Bronchial epithelial cell (primary cell): ENCODE results near the gene E2F1. TPM values are rescaled to one million over a fixed set of nuclear protein-coding genes. Genes with fewer than 3 reads are reported as not detected.

ENCODE experiments used
- DNase-seq: peaks from one replicate; pipeline ENCODE4 v3.0.0-alpha.2; 2010; ENCODE audit warnings: low read depth
- FAIRE-seq: peaks from 2 replicates; lab custom pipeline; 2011; peaks lifted over from hg19 to GRCh38; lab: Jason Lieb, UNC
- H3K27me3 ChIP-seq: 2 replicates; pipeline ENCODE4 v1.5.1; 2011; ENCODE audit warnings: low read length; ENCODE audit not compliant: control insufficient read depth, insufficient read depth
- H3K36me3 ChIP-seq: 2 replicates; pipeline ENCODE4 v1.5.1; 2011; ENCODE audit warnings: low read length; ENCODE audit not compliant: control insufficient read depth, insufficient read depth
- H3K4me3 ChIP-seq: 2 replicates; pipeline ENCODE4 v1.5.1; 2011; ENCODE audit warnings: mild to moderate bottlenecking, low read depth, low read length, control low read depth
- CTCF ChIP-seq: IDR thresholded peaks from 2 replicates; pipeline ENCODE4 v1.5.1; 2011; ENCODE audit warnings: mild to moderate bottlenecking, moderate library complexity, low read length, control low read depth, inconsistent platforms; ENCODE audit not compliant: insufficient read depth, severe bottlenecking
- total RNA-seq: library from RNA; depleted of rRNA; stranded (reverse); fragments of >200 nt; gene quantifications from 2 replicates; pipeline ENCODE4 v1.2.1, GENCODE V29; 2014

The E2F1 gene
- total RNA-seq, 1 donor from 2014 or later: 0.26 TPM

- no peak for FAIRE-seq
Observed at GRCh38 chr20:33680686-33681085, 5.5 kb downstream of the E2F1 start.

GRCh38 chr20:33679758-33680485, 6.3 kb downstream of the E2F1 start:
- no peaks in the 10 kb centered on the region for H3K27me3 ChIP-seq
- no peak for TF ChIP-seq CTCF
- H3K4me3 ChIP-seq: no peak overlapping the region
- DNase-seq (no peak), FAIRE-seq (no peak)
- H3K36me3 ChIP-seq: no peaks in the 10 kb centered on the region

More at GRCh38 chr20:33680686-33681085, 5.5 kb downstream of the E2F1 start:
- no peak for TF ChIP-seq CTCF
- no peak overlapping the region for H3K4me3 ChIP-seq
- H3K27me3 ChIP-seq: no peaks in the 10 kb centered on the region
- no peak for DNase-seq
- no peaks in the 10 kb centered on the region for H3K36me3 ChIP-seq

DNA sequence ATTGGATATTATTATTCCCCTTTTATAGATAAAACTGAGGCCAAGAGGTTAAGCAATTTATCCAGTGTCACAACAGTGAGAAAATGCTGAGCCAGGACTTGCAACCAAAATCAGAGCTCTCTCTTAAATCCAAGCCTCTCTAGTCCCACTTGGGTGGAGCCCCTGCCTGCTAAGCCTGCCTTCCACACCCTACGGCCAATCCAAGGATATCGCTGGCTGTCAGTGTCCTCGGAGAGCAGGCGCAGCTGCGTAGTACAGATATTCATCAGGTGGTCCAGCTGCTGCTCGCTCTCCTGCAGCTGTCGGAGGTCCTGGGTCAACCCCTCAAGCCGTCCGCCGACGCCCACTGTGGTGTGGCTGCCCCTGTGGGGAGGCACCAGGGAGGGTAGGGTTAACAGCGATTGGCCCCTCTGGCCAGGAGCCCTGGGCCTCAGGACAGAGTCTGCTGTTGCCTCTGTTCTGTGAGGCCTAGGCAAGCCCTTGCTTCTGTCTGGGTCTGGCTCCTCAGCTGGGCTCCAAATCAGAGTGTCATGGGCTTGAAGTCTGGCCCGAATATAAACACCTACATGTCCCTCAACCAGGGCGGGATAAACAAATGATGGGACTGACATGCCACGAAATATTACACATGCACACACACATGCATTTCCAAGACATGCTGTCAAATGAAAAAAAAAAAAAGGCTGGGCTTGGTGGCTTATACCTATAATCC, 8.0 kb downstream of the E2F1 start:
- FAIRE-seq (no peak), DNase-seq (no peak)
- H3K36me3 ChIP-seq: no peaks in the 10 kb centered on the region
- H3K4me3 ChIP-seq: no peak overlapping the region
- no peak for TF ChIP-seq CTCF
- H3K27me3 ChIP-seq: no peaks in the 10 kb centered on the region

GRCh38 chr20:33676652-33677645, 9.2 kb downstream of the E2F1 start:
- DNase-seq: no peak
- no peak for TF ChIP-seq CTCF
- FAIRE-seq: no peak

GRCh38 chr20:33676121-33676520, 10.1 kb downstream of the E2F1 start:
- DNase-seq (no peak), FAIRE-seq (no peak)
- H3K36me3 ChIP-seq: no peaks in the 10 kb centered on the region
- no peaks in the 10 kb centered on the region for H3K27me3 ChIP-seq
- no peak for TF ChIP-seq CTCF
- no peak overlapping the region for H3K4me3 ChIP-seq

More at GRCh38 chr20:33676652-33677645, 9.2 kb downstream of the E2F1 start:
- no peaks in the 10 kb centered on the region for H3K27me3 ChIP-seq
- no peaks in the 10 kb centered on the region for H3K36me3 ChIP-seq
- no peak overlapping the region for H3K4me3 ChIP-seq
